Measurements from ENCODE around the gene TRIM65. TPM values are rescaled to one million over a fixed set of nuclear protein-coding genes. Genes with fewer than 3 reads are reported as not detected.

The TRIM65 gene
- total and polyA plus RNA-seq, 2 of the 13 experiments (the other 11 are each of a cell fraction or from before 2014, with no cell fraction given) = 10.3 to 22.4 TPM

DNA sequence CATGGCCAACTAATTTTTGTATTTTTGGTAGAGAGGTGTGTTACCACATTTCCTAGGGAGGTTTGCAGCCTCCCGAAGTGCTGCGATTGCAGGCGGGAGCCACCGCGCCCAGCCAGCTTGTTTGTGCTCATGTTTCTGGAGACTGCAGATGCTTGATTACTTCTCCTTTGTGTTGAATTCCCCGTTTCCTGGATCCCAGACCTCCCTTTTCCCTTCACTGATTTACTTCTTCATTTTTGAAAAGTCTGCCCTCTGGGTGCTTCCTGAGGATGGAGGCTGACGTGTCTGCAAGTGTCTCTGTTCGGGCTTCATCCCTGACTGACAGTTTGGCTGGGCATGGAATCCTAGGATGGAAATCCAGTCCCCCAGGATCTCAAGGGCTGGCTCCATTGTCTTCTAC, 11.3 kb downstream of the TRIM65 start (continued):
- TF ChIP-seq, protein P1, sequence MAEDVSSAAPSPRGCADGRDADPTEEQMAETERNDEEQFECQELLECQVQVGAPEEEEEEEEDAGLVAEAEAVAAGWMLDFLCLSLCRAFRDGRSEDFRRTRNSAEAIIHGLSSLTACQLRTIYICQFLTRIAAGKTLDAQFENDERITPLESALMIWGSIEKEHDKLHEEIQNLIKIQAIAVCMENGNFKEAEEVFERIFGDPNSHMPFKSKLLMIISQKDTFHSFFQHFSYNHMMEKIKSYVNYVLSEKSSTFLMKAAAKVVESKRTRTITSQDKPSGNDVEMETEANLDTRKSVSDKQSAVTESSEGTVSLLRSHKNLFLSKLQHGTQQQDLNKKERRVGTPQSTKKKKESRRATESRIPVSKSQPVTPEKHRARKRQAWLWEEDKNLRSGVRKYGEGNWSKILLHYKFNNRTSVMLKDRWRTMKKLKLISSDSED (CRISPR knock-in tag; IDR thresholded peaks at IDR 0.05) = no peak
- TF ChIP-seq ZNF644 (CRISPR knock-in tag; IDR thresholded peaks at IDR 0.05; ENCODE audit: low read depth) = no peak
- TF ChIP-seq BRD4 (CRISPR knock-in tag; IDR thresholded peaks at IDR 0.05) = no peak
- TF ChIP-seq ZNF335 (CRISPR knock-in tag; IDR thresholded peaks at IDR 0.05) = no peak
- TF ChIP-seq ZNF20 (CRISPR knock-in tag; IDR thresholded peaks at IDR 0.05) = no peak
- TF ChIP-seq ZBTB43 (CRISPR knock-in tag; conservative IDR thresholded peaks at IDR 0.05) = no peak
- no peak for TF ChIP-seq SAFB2 (CRISPR knock-in tag; IDR thresholded peaks at IDR 0.05; ENCODE audit: borderline replicate concordance, low read depth)
- TF ChIP-seq, protein P2, sequence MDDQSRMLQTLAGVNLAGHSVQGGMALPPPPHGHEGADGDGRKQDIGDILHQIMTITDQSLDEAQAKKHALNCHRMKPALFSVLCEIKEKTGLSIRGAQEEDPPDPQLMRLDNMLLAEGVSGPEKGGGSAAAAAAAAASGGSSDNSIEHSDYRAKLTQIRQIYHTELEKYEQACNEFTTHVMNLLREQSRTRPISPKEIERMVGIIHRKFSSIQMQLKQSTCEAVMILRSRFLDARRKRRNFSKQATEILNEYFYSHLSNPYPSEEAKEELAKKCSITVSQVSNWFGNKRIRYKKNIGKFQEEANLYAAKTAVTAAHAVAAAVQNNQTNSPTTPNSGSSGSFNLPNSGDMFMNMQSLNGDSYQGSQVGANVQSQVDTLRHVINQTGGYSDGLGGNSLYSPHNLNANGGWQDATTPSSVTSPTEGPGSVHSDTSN (CRISPR knock-in tag; IDR thresholded peaks at IDR 0.05; ENCODE audit: borderline replicate concordance) = no peak
- TF ChIP-seq MTF1 (CRISPR knock-in tag; IDR thresholded peaks at IDR 0.05) = no peak

All from HepG2 (cell line).